GM12873 (cell line): Measurements from ENCODE around the gene TDRD6.

Experiments
- TF ChIP-seq, protein P1 (sequence below): IDR thresholded peaks from 2 replicates; pipeline ENCODE4 v1.5.1; 2012; ENCODE audit warnings: low read depth, mild to moderate bottlenecking, moderate library complexity, low read length, control low read depth; ENCODE audit not compliant: insufficient read depth; ENCODE audit errors: missing control alignments

TDRD6 gene

GRCh38 chr6:46735720-46736031, 48.0 kb downstream of the TDRD6 start:
- TF ChIP-seq, protein P1, sequence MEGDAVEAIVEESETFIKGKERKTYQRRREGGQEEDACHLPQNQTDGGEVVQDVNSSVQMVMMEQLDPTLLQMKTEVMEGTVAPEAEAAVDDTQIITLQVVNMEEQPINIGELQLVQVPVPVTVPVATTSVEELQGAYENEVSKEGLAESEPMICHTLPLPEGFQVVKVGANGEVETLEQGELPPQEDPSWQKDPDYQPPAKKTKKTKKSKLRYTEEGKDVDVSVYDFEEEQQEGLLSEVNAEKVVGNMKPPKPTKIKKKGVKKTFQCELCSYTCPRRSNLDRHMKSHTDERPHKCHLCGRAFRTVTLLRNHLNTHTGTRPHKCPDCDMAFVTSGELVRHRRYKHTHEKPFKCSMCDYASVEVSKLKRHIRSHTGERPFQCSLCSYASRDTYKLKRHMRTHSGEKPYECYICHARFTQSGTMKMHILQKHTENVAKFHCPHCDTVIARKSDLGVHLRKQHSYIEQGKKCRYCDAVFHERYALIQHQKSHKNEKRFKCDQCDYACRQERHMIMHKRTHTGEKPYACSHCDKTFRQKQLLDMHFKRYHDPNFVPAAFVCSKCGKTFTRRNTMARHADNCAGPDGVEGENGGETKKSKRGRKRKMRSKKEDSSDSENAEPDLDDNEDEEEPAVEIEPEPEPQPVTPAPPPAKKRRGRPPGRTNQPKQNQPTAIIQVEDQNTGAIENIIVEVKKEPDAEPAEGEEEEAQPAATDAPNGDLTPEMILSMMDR: no peak

DNA sequence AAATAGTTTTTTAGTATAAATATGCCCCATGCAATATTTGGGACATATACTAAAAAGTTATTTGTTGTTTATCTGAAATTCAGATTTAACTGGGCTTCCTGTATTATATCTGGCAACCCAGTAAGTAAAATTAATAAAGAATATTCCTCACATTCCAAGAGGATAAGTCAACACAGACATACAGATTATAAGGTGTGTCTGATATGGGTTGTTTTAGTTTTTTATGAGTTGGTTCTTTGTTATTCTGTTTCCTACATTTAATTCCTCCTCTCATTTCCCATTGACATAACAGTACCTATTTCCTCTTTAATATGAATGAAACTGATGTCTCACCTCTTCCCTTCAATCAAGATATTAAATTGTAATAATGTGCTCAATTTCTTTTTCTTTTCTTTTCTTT, 49.2 kb downstream of the TDRD6 start:
- TF ChIP-seq, protein P1: no peak

DNA sequence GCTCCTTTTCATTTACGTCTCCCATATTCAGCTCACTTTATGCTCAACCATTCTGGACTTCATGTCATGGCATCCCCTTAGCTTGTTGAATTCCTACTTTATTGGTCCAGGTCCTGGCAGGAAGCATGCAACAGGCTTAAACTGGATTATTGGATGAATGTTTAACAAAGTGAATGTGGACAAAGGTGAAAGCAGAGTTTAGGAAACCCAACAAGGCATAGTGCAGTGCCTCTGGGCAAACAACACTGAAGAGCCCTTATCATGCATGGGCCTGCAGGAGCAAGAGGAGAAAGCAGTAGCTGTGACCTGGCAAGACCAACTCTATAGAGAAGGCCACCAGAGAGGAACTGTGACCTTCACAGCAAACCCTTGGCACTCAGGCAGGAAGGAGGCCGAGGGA, 53.8 kb downstream of the TDRD6 start:
- TF ChIP-seq, protein P1: no peak

GRCh38 chr6:46741910-46742309, 54.2 kb downstream of the TDRD6 start:
- TF ChIP-seq, protein P1: no peak

DNA sequence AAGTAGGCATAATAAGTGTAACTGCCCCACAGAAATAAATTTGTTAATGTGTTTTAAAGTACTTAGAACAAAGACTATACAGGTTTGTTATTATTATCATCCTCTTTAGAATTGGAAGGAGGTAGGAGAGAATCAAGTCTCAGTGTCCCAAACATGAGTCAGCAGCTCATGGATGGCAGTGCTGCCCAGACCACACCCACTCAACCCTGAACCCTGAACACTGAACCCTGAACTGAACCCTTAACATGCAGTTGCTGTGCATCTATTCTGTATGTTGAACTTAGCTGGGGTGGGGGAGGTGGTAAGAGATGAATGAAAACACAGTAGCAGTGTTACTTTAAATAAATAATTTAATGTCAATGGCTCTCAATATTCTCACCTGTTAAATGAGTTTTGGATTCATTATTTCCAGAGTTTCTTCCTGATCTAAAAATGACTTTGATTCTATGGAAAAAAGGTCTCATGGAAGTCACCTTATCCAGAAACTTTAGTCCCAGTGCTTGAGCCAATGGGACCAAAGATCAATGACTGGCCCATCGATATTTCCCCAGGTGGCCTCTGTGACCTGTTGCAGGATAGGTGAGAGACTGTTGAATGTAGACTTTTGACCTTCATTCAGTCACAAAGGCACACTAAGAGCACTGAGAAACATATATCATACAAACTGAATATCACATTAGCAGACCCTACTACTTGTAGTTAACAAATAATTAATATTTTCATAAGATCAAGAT, 55.9 kb downstream of the TDRD6 start:
- TF ChIP-seq, protein P1: no peak

DNA sequence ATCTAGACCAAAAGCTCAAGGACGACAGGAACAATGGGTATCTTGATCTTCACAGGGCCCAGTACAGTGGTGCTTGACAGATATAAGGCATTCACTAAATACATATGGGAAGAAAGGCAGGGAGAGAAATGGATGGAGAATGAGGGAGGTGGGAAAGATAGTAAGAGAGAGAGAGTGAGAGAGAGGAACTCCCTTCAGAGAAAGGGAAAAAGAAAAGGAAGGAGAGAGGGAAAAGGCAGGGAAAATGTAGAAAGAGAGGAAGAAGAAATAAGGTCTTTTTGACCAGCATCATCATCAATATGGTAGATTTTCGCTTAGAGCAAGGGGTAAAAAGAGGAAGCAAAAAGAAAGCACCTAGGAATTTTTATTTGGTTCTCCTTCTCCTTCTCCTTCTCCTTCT, 58.3 kb downstream of the TDRD6 start:
- TF ChIP-seq, protein P1: no peak

GRCh38 chr6:46746696-46747095, 59.0 kb downstream of the TDRD6 start, which contains the start of gene ANKRD66:
Gene ANKRD66, plus strand, starts transcription at chr6:46746933. Its CDS starts 5,016 bp downstream, at chr6:46751949.
- TF ChIP-seq, protein P1: no peak
